ENCODE measurements around the gene MB. TPM values are rescaled to one million over a fixed set of nuclear protein-coding genes. Genes with fewer than 3 reads are reported as not detected.

MB gene
- total RNA-seq, 2 donors from 2014 or later = 0.24 to 0.69 TPM

GRCh38 chr22:35580351-35581022 is 36.6 kb downstream of the MB start:
- H3K4me3 Mint-ChIP-seq = no peak overlapping the region
- no peaks in the 10 kb centered on the region for H3K36me3 Mint-ChIP-seq (ENCODE audit: insufficient read depth in 2 of 2)
- H3K9me3 Mint-ChIP-seq = peaks cover 0 to 2% of the 10 kb centered on the region in 2 donors
- no peak for DNase-seq
- peaks cover 8% of the 10 kb centered on the region for H3K27me3 Mint-ChIP-seq (ENCODE audit: low read depth)
- no peak overlapping the region for H3K27ac Mint-ChIP-seq
- no peak for ATAC-seq (replicated peaks in 1 of 2)
- no peaks in the 10 kb centered on the region for H3K4me1 Mint-ChIP-seq (ENCODE audit: low read depth)

- ATAC-seq (replicated peaks in 1 of 2) (no peak), DNase-seq (no peak)
- H3K36me3 Mint-ChIP-seq (ENCODE audit: insufficient read depth in 2 of 2) = no peaks in the 10 kb centered on the region
- H3K9me3 Mint-ChIP-seq = peaks cover 0 to 2% of the 10 kb centered on the region in 2 donors
- no peak overlapping the region for H3K4me3 Mint-ChIP-seq
- no peaks in the 10 kb centered on the region for H3K4me1 Mint-ChIP-seq (ENCODE audit: low read depth)
- H3K27ac Mint-ChIP-seq = no peak overlapping the region
- peaks cover 8% of the 10 kb centered on the region for H3K27me3 Mint-ChIP-seq (ENCODE audit: low read depth)
These were observed 38.1 kb downstream of the MB start for GRCh38 chr22:35578836-35579575.

GRCh38 chr22:35577799-35578659 is 39.1 kb downstream of the MB start:
- DNase-seq (no peak), ATAC-seq (replicated peaks in 1 of 2) (no peak)
- Mint-ChIP-seq H3K27me3 (ENCODE audit: low read depth) (no peaks in the 10 kb centered on the region), H3K27ac (no peak overlapping the region), H3K36me3 (ENCODE audit: insufficient read depth in 2 of 2) (no peaks in the 10 kb centered on the region), H3K9me3 (peaks cover 0 to 2% of the 10 kb centered on the region in 2 donors), H3K4me1 (ENCODE audit: low read depth) (no peaks in the 10 kb centered on the region), H3K4me3 (no peak overlapping the region)

GRCh38 chr22:35576671-35577070 is 40.5 kb downstream of the MB start:
- peaks cover 0 to 2% of the 10 kb centered on the region in 2 donors for H3K9me3 Mint-ChIP-seq
- no peaks in the 10 kb centered on the region for H3K27me3 Mint-ChIP-seq (ENCODE audit: low read depth)
- H3K4me3 Mint-ChIP-seq = no peak overlapping the region
- ATAC-seq (replicated peaks in 1 of 2) (no peak), DNase-seq (no peak)
- H3K27ac Mint-ChIP-seq = no peak overlapping the region
- H3K36me3 Mint-ChIP-seq (ENCODE audit: insufficient read depth in 2 of 2) = no peaks in the 10 kb centered on the region
- no peaks in the 10 kb centered on the region for H3K4me1 Mint-ChIP-seq (ENCODE audit: low read depth)

GRCh38 chr22:35575116-35575748 is 41.9 kb downstream of the MB start:
- DNase-seq (no peak), ATAC-seq (replicated peaks in 1 of 2) (no peak)
- no peak overlapping the region for H3K4me3 Mint-ChIP-seq
- H3K9me3 Mint-ChIP-seq = peaks cover 0 to 2% of the 10 kb centered on the region in 2 donors
- H3K4me1 Mint-ChIP-seq (ENCODE audit: low read depth) = no peaks in the 10 kb centered on the region
- no peaks in the 10 kb centered on the region for H3K27me3 Mint-ChIP-seq (ENCODE audit: low read depth)
- H3K27ac Mint-ChIP-seq = no peak overlapping the region
- H3K36me3 Mint-ChIP-seq (ENCODE audit: insufficient read depth in 2 of 2) = no peaks in the 10 kb centered on the region

- ATAC-seq (replicated peaks in 1 of 2) = no peak
- Mint-ChIP-seq H3K36me3 (ENCODE audit: insufficient read depth in 2 of 2) (no peaks in the 10 kb centered on the region), H3K27ac (no peak overlapping the region), H3K4me1 (ENCODE audit: low read depth) (no peaks in the 10 kb centered on the region), H3K4me3 (no peak overlapping the region), H3K27me3 (ENCODE audit: low read depth) (no peaks in the 10 kb centered on the region), H3K9me3 (no peaks in the 10 kb centered on the region)
- no peak for DNase-seq
These were observed 44.6 kb downstream of the MB start for GRCh38 chr22:35572556-35572955.

GRCh38 chr22:35570686-35571194 is 46.4 kb downstream of the MB start:
- no peaks in the 10 kb centered on the region for H3K27me3 Mint-ChIP-seq (ENCODE audit: low read depth)
- H3K36me3 Mint-ChIP-seq (ENCODE audit: insufficient read depth in 2 of 2) = no peaks in the 10 kb centered on the region
- H3K4me3 Mint-ChIP-seq = no peak overlapping the region
- H3K9me3 Mint-ChIP-seq = no peaks in the 10 kb centered on the region
- no peak overlapping the region for H3K27ac Mint-ChIP-seq
- ATAC-seq (replicated peaks in 1 of 2) = no peak
- DNase-seq = no peak
- no peaks in the 10 kb centered on the region for H3K4me1 Mint-ChIP-seq (ENCODE audit: low read depth)

GRCh38 chr22:35569916-35570315 is 47.2 kb downstream of the MB start:
- Mint-ChIP-seq H3K27me3 (ENCODE audit: low read depth) (peaks cover 4% of the 10 kb centered on the region), H3K4me3 (no peak overlapping the region), H3K27ac (no peak overlapping the region), H3K4me1 (ENCODE audit: low read depth) (no peaks in the 10 kb centered on the region), H3K9me3 (no peaks in the 10 kb centered on the region), H3K36me3 (ENCODE audit: insufficient read depth in 2 of 2) (no peaks in the 10 kb centered on the region)
- ATAC-seq (replicated peaks in 1 of 2) (no peak), DNase-seq (no peak)

GRCh38 chr22:35568751-35569739 is 48.1 kb downstream of the MB start:
- Mint-ChIP-seq H3K9me3 (no peaks in the 10 kb centered on the region), H3K27ac (no peak overlapping the region), H3K36me3 (ENCODE audit: insufficient read depth in 2 of 2) (no peaks in the 10 kb centered on the region), H3K27me3 (ENCODE audit: low read depth) (peaks cover 5% of the 10 kb centered on the region), H3K4me1 (ENCODE audit: low read depth) (no peaks in the 10 kb centered on the region), H3K4me3 (no peak overlapping the region)
- DNase-seq (no peak), ATAC-seq (replicated peaks in 1 of 2) (no peak)

- Mint-ChIP-seq H3K36me3 (ENCODE audit: insufficient read depth in 2 of 2) (no peaks in the 10 kb centered on the region), H3K4me1 (ENCODE audit: low read depth) (no peaks in the 10 kb centered on the region), H3K27me3 (ENCODE audit: low read depth) (peaks cover 5% of the 10 kb centered on the region), H3K9me3 (no peaks in the 10 kb centered on the region), H3K27ac (no peak overlapping the region), H3K4me3 (no peak overlapping the region)
- no peak for DNase-seq
- no peak for ATAC-seq (replicated peaks in 1 of 2)
These were observed 49.6 kb downstream of the MB start for GRCh38 chr22:35567351-35568141.

Measured in activated T-cell treated with anti-CD3 and anti-CD28 coated beads, Interleukin-2, amount 50 U/mL, for 72 hours (primary cell).